GM04503 (cell line): Measurements from ENCODE around the gene VWA1.
"Not testable (repeated sequence)": the region's sequence is repeated elsewhere in the genome, so short reads cannot be mapped to it uniquely, and the experiment has no call there.

ENCODE experiments used
- DNase-seq: peaks from one replicate; pipeline ENCODE4 v3.0.0-alpha.2; 2012; ENCODE audit warnings: low read depth

Gene VWA1

GRCh38 chr1:1437033-1437903 is 1.8 kb downstream of the VWA1 start:
- no peak for DNase-seq

- no peak for DNase-seq
Measured at GRCh38 chr1:1437904-1438376, 2.5 kb downstream of the VWA1 start.

- no peak for DNase-seq
Measured at GRCh38 chr1:1438531-1439381, 3.3 kb downstream of the VWA1 start.

GRCh38 chr1:1439546-1440261 is 4.2 kb downstream of the VWA1 start:
- no peak for DNase-seq

- no peak for DNase-seq
Measured at GRCh38 chr1:1440262-1441001, 4.9 kb downstream of the VWA1 start.

- no peak for DNase-seq
Measured at GRCh38 chr1:1441002-1441888, 5.8 kb downstream of the VWA1 start.

GRCh38 chr1:1442069-1442770 is 6.7 kb downstream of the VWA1 start:
- no peak for DNase-seq

- not testable (repeated sequence) for DNase-seq
Measured at GRCh38 chr1:1446631-1447030, 11.1 kb downstream of the VWA1 start.

GRCh38 chr1:1449099-1449739 is 13.7 kb downstream of the VWA1 start, which contains the start of gene ATAD3C:
Gene ATAD3C, plus strand, starts transcription at chr1:1449689. Its CDS starts 995 bp downstream, at chr1:1450684.
- DNase-seq = no peak

- not testable (repeated sequence) for DNase-seq
Measured at GRCh38 chr1:1450616-1451015, 15.1 kb downstream of the VWA1 start.

GRCh38 chr1:1451696-1452364 is 16.3 kb downstream of the VWA1 start:
- DNase-seq = no peak

- DNase-seq = not testable (repeated sequence)
Measured at GRCh38 chr1:1452365-1452739, 16.9 kb downstream of the VWA1 start.

GRCh38 chr1:1452882-1453281 is 17.4 kb downstream of the VWA1 start:
- no peak for DNase-seq

- not testable (repeated sequence) for DNase-seq
Measured at GRCh38 chr1:1454286-1455056, 19.0 kb downstream of the VWA1 start.

- DNase-seq = no peak
Measured at GRCh38 chr1:1455366-1455884, 19.9 kb downstream of the VWA1 start.

GRCh38 chr1:1455934-1456333 is 20.4 kb downstream of the VWA1 start:
- DNase-seq = not testable (repeated sequence)

GRCh38 chr1:1456683-1457255 is 21.3 kb downstream of the VWA1 start:
- DNase-seq = not testable (repeated sequence)
